KMS-11 (cell line): ENCODE results near the gene PIANP.
A peak's percentile ranks its signal among the peaks of the same experiment; 100 is the strongest.

Source experiments
- H2AFZ ChIP-seq: fragments of 200-600 bp; sonication (generic); 2 replicates; pipeline ENCODE4 v1.6.1; 2016; ENCODE audit warnings: antibody characterized with exemption, mixed run types, low read depth
- H3K27ac ChIP-seq: fragments of 200-600 bp; sonication (generic); 2 replicates; pipeline ENCODE4 v1.6.1; 2016; ENCODE audit warnings: mild to moderate bottlenecking, mixed run types
- H3K27me3 ChIP-seq: fragments of 200-600 bp; sonication (generic); 2 replicates; pipeline ENCODE4 v1.6.1; 2017; ENCODE audit warnings: mild to moderate bottlenecking, low read depth, mixed run types, moderate library complexity; ENCODE audit not compliant: insufficient read depth
- H3K36me3 ChIP-seq: fragments of 200-600 bp; sonication (generic); 2 replicates; pipeline ENCODE4 v1.6.1; 2017; ENCODE audit warnings: mild to moderate bottlenecking, mixed run types; ENCODE audit not compliant: insufficient read depth
- H3K4me1 ChIP-seq: fragments of 200-600 bp; sonication (generic); 2 replicates; pipeline ENCODE4 v1.6.1; 2016; ENCODE audit warnings: mild to moderate bottlenecking, low read depth, mixed run types; ENCODE audit not compliant: poor library complexity, severe bottlenecking
- H3K4me2 ChIP-seq: fragments of 200-600 bp; sonication (generic); 2 replicates; pipeline ENCODE4 v1.7.0; 2016; ENCODE audit warnings: mild to moderate bottlenecking, mixed run types
- H3K4me3 ChIP-seq: fragments of 200-600 bp; sonication (generic); IDR thresholded peaks from 2 replicates; pipeline ENCODE4 v1.6.1; 2017; ENCODE audit warnings: low read depth, low read length, mixed read lengths; ENCODE audit not compliant: insufficient read depth
- H3K79me2 ChIP-seq: fragments of 200-600 bp; sonication (generic); 2 replicates; pipeline ENCODE4 v1.6.1; 2016; ENCODE audit warnings: low read depth, mixed run types; ENCODE audit not compliant: insufficient read depth
- H3K9ac ChIP-seq: fragments of 200-600 bp; sonication (generic); 2 replicates; pipeline ENCODE4 v1.6.1; 2016; ENCODE audit warnings: mild to moderate bottlenecking, mixed run types
- H4K20me1 ChIP-seq: fragments of 200-600 bp; sonication (generic); 2 replicates; pipeline ENCODE4 v1.6.1; 2016; ENCODE audit warnings: mild to moderate bottlenecking, mixed run types; ENCODE audit not compliant: insufficient read depth
- TF ChIP-seq, protein P1 (sequence below): fragments of 200-600 bp; sonication (generic); conservative IDR thresholded peaks from 2 replicates; pipeline ENCODE4 v1.6.1; 2017; ENCODE audit warnings: low read depth, mild to moderate bottlenecking, antibody characterized with exemption, low read length, moderate library complexity, mixed read lengths

The PIANP gene

DNA sequence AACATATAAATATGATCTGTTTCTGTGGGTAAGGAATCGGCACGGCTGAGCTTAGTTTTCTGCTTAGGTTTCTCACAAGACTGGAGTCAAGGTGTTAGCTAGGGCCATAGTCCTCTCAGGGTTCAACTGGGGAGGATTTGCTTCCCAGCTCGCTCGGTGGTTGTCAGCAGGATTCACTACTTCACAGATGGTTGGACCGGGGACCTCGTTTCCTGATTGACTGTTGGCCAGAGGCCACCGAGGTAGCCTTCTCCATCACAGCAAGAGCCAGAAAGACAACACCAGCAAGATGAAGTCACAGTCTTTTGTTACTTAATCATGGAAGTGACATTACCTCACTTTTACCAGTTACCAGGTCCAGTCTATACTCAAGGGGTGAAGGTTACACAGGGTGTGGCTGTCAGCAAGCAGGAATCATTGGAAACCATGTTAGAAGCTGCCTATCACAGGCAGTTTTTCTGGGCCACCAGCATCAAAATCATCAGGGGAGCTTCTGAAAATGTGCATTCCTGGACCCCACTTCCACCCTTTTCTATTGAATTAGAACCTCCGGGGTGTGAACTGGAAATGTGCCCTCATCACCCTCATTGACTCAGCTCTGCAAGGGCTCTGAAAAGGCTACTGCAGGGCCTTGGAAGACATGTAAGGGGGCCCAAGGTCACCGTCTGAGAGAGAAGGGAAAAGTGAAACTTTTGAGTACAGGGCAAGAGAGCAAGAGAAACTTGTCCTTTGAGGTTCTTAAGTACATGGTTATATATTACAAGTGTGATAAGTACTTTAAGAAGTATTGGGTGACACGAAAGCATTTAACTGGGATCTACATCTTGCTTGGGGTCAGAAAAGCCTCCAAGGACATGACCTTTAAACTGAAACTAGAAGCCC is 34.1 kb upstream of the PIANP start:
- H3K36me3 ChIP-seq: no peaks in the 10 kb centered on the region
- H3K4me2 ChIP-seq: no peak overlapping the region
- H3K79me2 ChIP-seq: no peaks in the 10 kb centered on the region
- no peak overlapping the region for H3K27ac ChIP-seq
- no peak overlapping the region for H3K4me3 ChIP-seq
- TF ChIP-seq, protein P1, sequence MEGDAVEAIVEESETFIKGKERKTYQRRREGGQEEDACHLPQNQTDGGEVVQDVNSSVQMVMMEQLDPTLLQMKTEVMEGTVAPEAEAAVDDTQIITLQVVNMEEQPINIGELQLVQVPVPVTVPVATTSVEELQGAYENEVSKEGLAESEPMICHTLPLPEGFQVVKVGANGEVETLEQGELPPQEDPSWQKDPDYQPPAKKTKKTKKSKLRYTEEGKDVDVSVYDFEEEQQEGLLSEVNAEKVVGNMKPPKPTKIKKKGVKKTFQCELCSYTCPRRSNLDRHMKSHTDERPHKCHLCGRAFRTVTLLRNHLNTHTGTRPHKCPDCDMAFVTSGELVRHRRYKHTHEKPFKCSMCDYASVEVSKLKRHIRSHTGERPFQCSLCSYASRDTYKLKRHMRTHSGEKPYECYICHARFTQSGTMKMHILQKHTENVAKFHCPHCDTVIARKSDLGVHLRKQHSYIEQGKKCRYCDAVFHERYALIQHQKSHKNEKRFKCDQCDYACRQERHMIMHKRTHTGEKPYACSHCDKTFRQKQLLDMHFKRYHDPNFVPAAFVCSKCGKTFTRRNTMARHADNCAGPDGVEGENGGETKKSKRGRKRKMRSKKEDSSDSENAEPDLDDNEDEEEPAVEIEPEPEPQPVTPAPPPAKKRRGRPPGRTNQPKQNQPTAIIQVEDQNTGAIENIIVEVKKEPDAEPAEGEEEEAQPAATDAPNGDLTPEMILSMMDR: no peak
- H3K27me3 ChIP-seq: no peaks in the 10 kb centered on the region
- H2AFZ ChIP-seq: no peak overlapping the region
- peaks cover 6% of the 10 kb centered on the region for H3K4me1 ChIP-seq
- H3K9ac ChIP-seq: no peak overlapping the region
- no peaks in the 10 kb centered on the region for H4K20me1 ChIP-seq

DNA sequence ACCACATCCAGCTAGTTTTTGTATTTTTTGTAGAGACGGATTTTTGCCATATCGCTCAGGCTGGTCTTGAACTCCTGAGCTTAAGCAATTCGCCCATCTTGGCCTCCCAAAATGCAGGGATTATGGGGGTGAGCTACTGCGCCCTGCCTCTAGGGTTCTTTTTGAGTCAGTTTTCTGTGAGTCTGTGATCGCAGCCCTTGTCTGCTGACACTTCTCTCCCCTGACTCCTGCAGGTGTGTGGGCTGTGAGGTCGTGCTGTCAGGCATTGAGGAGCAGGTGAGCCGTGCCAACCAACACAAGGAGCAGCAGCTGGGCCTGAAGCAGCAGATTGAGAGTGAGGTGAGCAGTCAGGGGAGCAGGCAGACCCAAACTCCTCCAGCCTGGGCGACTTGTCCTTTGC is 29.6 kb upstream of the PIANP start:
- TF ChIP-seq, protein P1: no peak
- Histone ChIP-seq H3K27me3 (no peaks in the 10 kb centered on the region), H3K9ac (no peak overlapping the region), H3K79me2 (no peaks in the 10 kb centered on the region), H3K27ac (no peak overlapping the region), H2AFZ (no peak overlapping the region), H3K4me2 (no peak overlapping the region), H4K20me1 (no peaks in the 10 kb centered on the region), H3K4me1 (peaks cover 1% of the 10 kb centered on the region), H3K36me3 (no peaks in the 10 kb centered on the region), H3K4me3 (no peak overlapping the region)

DNA sequence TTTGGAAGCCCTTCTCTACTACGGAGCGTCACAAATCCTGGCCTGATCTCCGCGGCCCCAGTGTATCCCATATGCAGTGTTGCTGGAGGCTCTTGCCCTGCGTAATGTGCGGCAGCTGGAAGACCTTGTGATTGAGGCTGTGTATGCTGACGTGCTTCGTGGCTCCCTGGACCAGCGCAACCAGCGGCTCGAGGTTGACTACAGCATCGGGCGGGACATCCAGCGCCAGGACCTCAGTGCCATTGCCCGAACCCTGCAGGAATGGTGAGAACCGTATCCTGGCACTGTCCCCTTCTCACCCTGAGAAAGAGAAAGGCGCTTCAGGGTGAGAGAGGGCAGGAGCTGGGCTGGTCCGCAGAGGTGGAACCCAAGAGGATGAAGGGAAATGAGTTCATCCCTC is 28.6 kb upstream of the PIANP start:
- TF ChIP-seq, protein P1: no peak
- Histone ChIP-seq H2AFZ (no peak overlapping the region), H3K36me3 (no peaks in the 10 kb centered on the region), H3K4me3 (no peak overlapping the region), H3K27me3 (no peaks in the 10 kb centered on the region), H3K9ac (no peak overlapping the region), H4K20me1 (no peaks in the 10 kb centered on the region), H3K4me1 (peaks cover 10% of the 10 kb centered on the region), H3K27ac (no peak overlapping the region), H3K4me2 (no peak overlapping the region), H3K79me2 (no peaks in the 10 kb centered on the region)

DNA sequence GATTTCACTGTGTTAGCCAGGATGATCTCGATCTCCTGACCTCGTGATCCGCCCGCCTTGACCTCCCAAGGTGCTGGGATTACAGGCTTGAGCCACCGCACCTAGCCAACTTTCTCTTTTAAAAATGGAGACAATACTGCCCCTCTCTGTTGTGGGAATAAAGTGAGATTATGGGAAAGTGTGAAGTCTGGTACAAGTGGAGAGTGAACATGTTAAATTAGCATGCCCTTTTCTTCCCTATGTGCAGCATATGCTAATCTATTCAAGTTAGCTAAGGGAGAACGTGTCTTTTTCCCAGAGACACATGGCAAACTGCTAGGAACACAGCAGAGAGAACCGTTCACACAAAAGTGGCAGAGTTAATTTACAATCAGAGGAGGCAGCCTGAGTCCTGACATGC is 24.7 kb upstream of the PIANP start:
- peaks cover 15% of the 10 kb centered on the region for H3K4me1 ChIP-seq
- TF ChIP-seq, protein P1: no peak
- H3K9ac ChIP-seq: no peak overlapping the region
- H3K27ac ChIP-seq: no peak overlapping the region
- no peaks in the 10 kb centered on the region for H3K27me3 ChIP-seq
- peak overlapping the region; percentile 100 for H3K4me2 ChIP-seq
- H4K20me1 ChIP-seq: no peaks in the 10 kb centered on the region
- no peak overlapping the region for H3K4me3 ChIP-seq
- no peaks in the 10 kb centered on the region for H3K36me3 ChIP-seq
- H2AFZ ChIP-seq: no peak overlapping the region
- no peaks in the 10 kb centered on the region for H3K79me2 ChIP-seq
